SK-N-SH (cell line): ENCODE measurements around the gene GATB. TPM values are rescaled to one million over a fixed set of nuclear protein-coding genes. Genes with fewer than 3 reads are reported as not detected.

ENCODE experiments used
- CTCF ChIA-PET: fragments of 300-600, 350-600 bp; formaldehyde crosslinking; extraction: SDS; loops from one replicate; lab custom pipeline; 2021; lab: Yijun Ruan, JAX
- POLR2A ChIA-PET: fragments of 350-600 bp; sonication (Branson Sonifier 250); formaldehyde crosslinking; extraction: SDS; loops from one replicate; lab custom pipeline; 2020; ENCODE audit warnings: antibody characterized with exemption, inconsistent platforms; lab: Yijun Ruan, JAX
- DNase-seq: peaks from one replicate; pipeline ENCODE4 v3.0.0; 2012
- H2AFZ ChIP-seq: fragments of 200-600 bp; sonication (generic); 2 replicates; pipeline ENCODE4 v1.8.1; 2016; ENCODE audit warnings: antibody characterized with exemption, mild to moderate bottlenecking, low read depth
- H3F3A ChIP-seq: fragments of 200-600 bp; sonication (generic); replicated peaks from 2 replicates; pipeline ENCODE3; 2016; ENCODE audit warnings: antibody characterized with exemption, mild to moderate bottlenecking; ENCODE audit not compliant: insufficient read depth
- H3K27ac ChIP-seq, 2 experiments: fragments of 200-500 bp in 1 of 2; fragments of 200-600 bp in 1 of 2; sonication (Bioruptor generic) in 1 of 2; sonication (generic), shearing (Covaris generic) in 1 of 2; 2 replicates each; pipeline versions ENCODE4 v1.5.1 to v1.6.1; 2014 to 2016; ENCODE audit warnings: low read depth in 2 of 2, inconsistent platforms in 1 of 2, low read length in 1 of 2, mild to moderate bottlenecking in 1 of 2, mixed read lengths in 1 of 2
- H3K27me3 ChIP-seq: fragments of 200-600 bp; sonication (generic), shearing (Covaris generic); 2 replicates; pipeline ENCODE4 v1.6.1; 2016; ENCODE audit warnings: mixed run types; ENCODE audit not compliant: insufficient read depth
- H3K36me3 ChIP-seq, 2 experiments: fragments of 200-500 bp in 1 of 2; fragments of 200-600 bp in 1 of 2; sonication (Bioruptor generic) in 1 of 2; sonication (generic) in 1 of 2; replicated peaks in 1 of 2; 2 replicates each; pipeline versions ENCODE3 to v1.5.1; 2014 to 2016; ENCODE audit warnings: low read length in 1 of 2, mild to moderate bottlenecking in 1 of 2; ENCODE audit not compliant: insufficient read depth in 2 of 2, control insufficient read depth in 1 of 2
- H3K4me1 ChIP-seq, 2 experiments: fragments of 200-500 bp in 1 of 2; fragments of 200-600 bp in 1 of 2; sonication (Bioruptor generic) in 1 of 2; sonication (generic), shearing (Covaris generic) in 1 of 2; 2 replicates each; pipeline versions ENCODE4 v1.5.1 to v1.6.1; 2014 to 2016; ENCODE audit warnings: low read depth in 1 of 2, low read length in 1 of 2, mixed run types in 1 of 2; ENCODE audit not compliant: insufficient read depth in 2 of 2, control insufficient read depth in 1 of 2
- H3K4me2 ChIP-seq: fragments of 200-600 bp; sonication (generic), shearing (Covaris generic); 2 replicates; pipeline ENCODE4 v1.6.1; 2017; ENCODE audit warnings: mixed run types
- H3K4me3 ChIP-seq, 2 experiments: fragments of 200-500 bp in 1 of 2; fragments of 200-600 bp in 1 of 2; sonication (Bioruptor generic) in 1 of 2; sonication (generic), shearing (Covaris generic) in 1 of 2; 2 replicates each; pipeline versions ENCODE4 v1.5.1 to v1.8.1; 2014 to 2016; ENCODE audit warnings: low read depth in 2 of 2, inconsistent platforms in 1 of 2, low read length in 1 of 2, mild to moderate bottlenecking in 1 of 2, mixed read lengths in 1 of 2, moderate library complexity in 1 of 2
- H3K79me2 ChIP-seq: fragments of 200-600 bp; sonication (generic); 2 replicates; pipeline ENCODE4 v1.8.1; 2017; ENCODE audit warnings: mild to moderate bottlenecking; ENCODE audit not compliant: insufficient read depth
- H3K9ac ChIP-seq: fragments of 200-600 bp; sonication (generic); 2 replicates; pipeline ENCODE4 v1.6.1; 2017; ENCODE audit warnings: mixed run types
- H3K9me2 ChIP-seq: fragments of 200-600 bp; sonication (generic); 2 replicates; pipeline ENCODE4 v1.6.1; 2017; ENCODE audit warnings: mixed run types
- H3K9me3 ChIP-seq: fragments of 200-600 bp; sonication (generic); 2 replicates; pipeline ENCODE4 v1.6.1; 2017; ENCODE audit warnings: mixed run types, mild to moderate bottlenecking, moderate library complexity
- H4K20me1 ChIP-seq: fragments of 200-600 bp; sonication (generic); 2 replicates; pipeline ENCODE4 v1.6.1; 2017; ENCODE audit warnings: mild to moderate bottlenecking, mixed run types; ENCODE audit not compliant: insufficient read depth
- ELF1 ChIP-seq: IDR thresholded peaks from 2 replicates; pipeline ENCODE4 v1.4.0; 2012
- EP300 ChIP-seq, 2 experiments: IDR thresholded peaks; 2 replicates each; pipeline versions ENCODE4 v1.4.0 to v1.6.1; 2012; ENCODE audit warnings: borderline replicate concordance in 1 of 2, low read depth in 1 of 2, low read length in 1 of 2
- EZH2phosphoT487 ChIP-seq: fragments of 200-600 bp; sonication (generic); IDR thresholded peaks from 2 replicates; pipeline ENCODE4 v1.6.1; 2017; ENCODE audit warnings: low read depth, mixed run types, mild to moderate bottlenecking, antibody characterized with exemption, moderate library complexity, borderline replicate concordance
- FOXJ3 ChIP-seq: sonication (generic); formaldehyde crosslinking; IDR thresholded peaks from 2 replicates; pipeline ENCODE4 v1.5.1; 2020; ENCODE audit warnings: mild to moderate bottlenecking, missing genetic modification reagents
- FOXM1 ChIP-seq: IDR thresholded peaks from 2 replicates; pipeline ENCODE4 v1.4.0; 2012; ENCODE audit warnings: low read depth, mild to moderate bottlenecking
- GATA2 ChIP-seq: sonication (generic); formaldehyde crosslinking; IDR thresholded peaks from 2 replicates; pipeline ENCODE4 v1.5.0; 2020; ENCODE audit warnings: mild to moderate bottlenecking, missing genetic modification reagents
- MEF2A ChIP-seq: IDR thresholded peaks from 2 replicates; pipeline ENCODE4 v1.4.0; 2012; ENCODE audit warnings: low read depth, borderline replicate concordance
- MXI1 ChIP-seq: IDR thresholded peaks from 2 replicates; pipeline ENCODE4 v1.6.1; 2012; ENCODE audit warnings: mild to moderate bottlenecking, low read depth, low read length, improper control_type of control experiment
- NRF1 ChIP-seq: IDR thresholded peaks from 2 replicates; pipeline ENCODE4 v1.6.1; 2012; ENCODE audit warnings: low read depth, mild to moderate bottlenecking, low read length
- POLR2AphosphoS5 ChIP-seq: IDR thresholded peaks from 2 replicates; pipeline ENCODE4 v1.6.1; 2012; ENCODE audit warnings: low read depth, low read length
- RAD21 ChIP-seq: IDR thresholded peaks from 2 replicates; pipeline ENCODE4 v1.6.1; 2012; ENCODE audit warnings: mild to moderate bottlenecking, low read length
- RCOR1 ChIP-seq: fragments of 150-350 bp; IDR thresholded peaks from 2 replicates; pipeline ENCODE4 v1.6.1; 2017; ENCODE audit warnings: antibody characterized with exemption, low read length
- RFX5 ChIP-seq: IDR thresholded peaks from 2 replicates; pipeline ENCODE4 v1.6.1; 2012; ENCODE audit warnings: mild to moderate bottlenecking, improper control_type of control experiment, low read length
- RXRA ChIP-seq: IDR thresholded peaks from 2 replicates; pipeline ENCODE4 v1.4.0; 2012; ENCODE audit warnings: low read depth, mild to moderate bottlenecking, borderline replicate concordance
- SIN3A ChIP-seq: IDR thresholded peaks from 2 replicates; pipeline ENCODE4 v1.6.1; 2012; ENCODE audit warnings: low read depth, mild to moderate bottlenecking, low read length, moderate library complexity, borderline replicate concordance
- SMC3 ChIP-seq: IDR thresholded peaks from 2 replicates; pipeline ENCODE4 v1.6.1; 2012; ENCODE audit warnings: low read depth, low read length, improper control_type of control experiment
- TAF1 ChIP-seq: IDR thresholded peaks from 2 replicates; pipeline ENCODE4 v1.6.1; 2012; ENCODE audit warnings: low read depth, mild to moderate bottlenecking, low read length, moderate library complexity, borderline replicate concordance
- TEAD4 ChIP-seq: IDR thresholded peaks from 2 replicates; pipeline ENCODE4 v1.4.0; 2012; ENCODE audit warnings: mild to moderate bottlenecking, borderline replicate concordance; ENCODE audit not compliant: insufficient read depth
- YY1 ChIP-seq: IDR thresholded peaks from 2 replicates; pipeline ENCODE4 v1.4.0; 2012; ENCODE audit warnings: low read depth, mild to moderate bottlenecking
- WGBS: methylation state at CpG from one replicate; pipeline ENCODE4 v1.1.6; 2017; ENCODE audit warnings: low lambda C conversion rate; 5-methylcytosine and 5-hydroxymethylcytosine counted together
- polyA plus RNA-seq, 3 experiments: library from polyadenylated mRNA; depleted of rRNA; stranded (reverse); fragments of >200 nt; gene quantifications; 2 replicates each; pipeline ENCODE4 v1.2.3, GENCODE V29; 2012
- TF ChIP-seq, protein P1 (sequence below): fragments of 200-600 bp; sonication (generic); IDR thresholded peaks from 2 replicates; pipeline ENCODE4 v1.6.1; 2017; ENCODE audit warnings: antibody characterized with exemption, mild to moderate bottlenecking, moderate library complexity
- TF ChIP-seq, protein P2 (sequence below): IDR thresholded peaks from 2 replicates; pipeline ENCODE4 v1.4.0; 2012; ENCODE audit warnings: low read depth, borderline replicate concordance
- TF ChIP-seq, protein P3 (sequence below): fragments of 150-350 bp; IDR thresholded peaks from 2 replicates; pipeline ENCODE4 v1.6.1; 2016; ENCODE audit warnings: mild to moderate bottlenecking, low read depth, low read length

GATB gene
- polyA plus RNA-seq, 1 of the 3 experiments (the other 2 are of a cell fraction): 28.1 TPM

DNA sequence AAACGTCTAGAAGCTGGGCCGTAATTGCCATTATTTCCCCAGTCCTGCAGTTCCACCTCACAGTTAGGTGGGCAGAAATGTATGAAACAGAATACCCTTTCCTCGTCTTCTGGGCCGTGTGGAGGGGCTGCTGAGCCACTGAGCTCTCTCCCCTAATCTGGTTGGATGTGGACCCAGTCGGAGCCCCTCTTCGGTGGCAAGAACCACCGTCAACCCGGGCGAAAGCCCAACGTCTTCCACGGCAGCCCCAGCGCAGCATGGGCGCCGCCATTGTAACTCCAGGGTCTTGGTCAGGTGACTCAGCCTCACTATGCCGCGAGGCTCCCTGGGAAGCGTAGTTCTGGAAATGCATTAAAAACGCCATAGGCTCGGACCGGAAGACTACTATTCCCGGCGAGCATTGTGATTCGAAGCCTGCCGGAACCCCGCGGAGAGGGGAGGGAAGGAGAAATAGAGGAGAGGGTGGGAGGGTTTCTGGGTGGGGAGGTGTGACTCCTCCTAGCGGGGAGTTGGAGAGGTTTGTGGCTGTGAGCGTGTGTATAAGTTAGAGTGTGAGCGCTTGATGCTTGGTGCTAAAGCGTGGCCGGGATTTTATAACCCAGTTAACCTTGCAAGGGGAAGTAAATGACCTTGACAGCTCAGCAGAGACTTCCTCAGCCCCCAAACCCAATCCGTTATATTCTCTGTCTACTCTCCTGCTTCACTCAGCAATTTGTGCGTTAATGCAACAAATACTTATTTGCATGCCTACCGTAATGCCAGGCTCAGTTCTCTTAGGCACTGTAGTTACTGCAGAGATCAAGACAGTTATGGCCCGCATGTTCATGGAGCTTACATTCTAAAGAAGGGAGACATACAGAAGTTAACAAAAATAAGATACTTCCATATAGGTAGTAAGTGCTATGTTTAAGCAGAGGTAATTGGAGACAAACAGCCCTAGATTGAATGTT, at the start of gene GATB (continued):
- TF ChIP-seq EZH2phosphoT487 (no peak), MXI1 (peak; percentile 96), RXRA (no peak), FOXM1 (no peak), POLR2AphosphoS5 (peak; percentile 75), YY1 (peak; percentile 99), GATA2 (CRISPR knock-in tag) (no peak), RCOR1 (peak; percentile 39; the same call in 1 of the 2 replicates), FOXJ3 (CRISPR knock-in tag) (no peak), TEAD4 (no peak), NRF1 (no peak)
- TF ChIP-seq, protein P1, sequence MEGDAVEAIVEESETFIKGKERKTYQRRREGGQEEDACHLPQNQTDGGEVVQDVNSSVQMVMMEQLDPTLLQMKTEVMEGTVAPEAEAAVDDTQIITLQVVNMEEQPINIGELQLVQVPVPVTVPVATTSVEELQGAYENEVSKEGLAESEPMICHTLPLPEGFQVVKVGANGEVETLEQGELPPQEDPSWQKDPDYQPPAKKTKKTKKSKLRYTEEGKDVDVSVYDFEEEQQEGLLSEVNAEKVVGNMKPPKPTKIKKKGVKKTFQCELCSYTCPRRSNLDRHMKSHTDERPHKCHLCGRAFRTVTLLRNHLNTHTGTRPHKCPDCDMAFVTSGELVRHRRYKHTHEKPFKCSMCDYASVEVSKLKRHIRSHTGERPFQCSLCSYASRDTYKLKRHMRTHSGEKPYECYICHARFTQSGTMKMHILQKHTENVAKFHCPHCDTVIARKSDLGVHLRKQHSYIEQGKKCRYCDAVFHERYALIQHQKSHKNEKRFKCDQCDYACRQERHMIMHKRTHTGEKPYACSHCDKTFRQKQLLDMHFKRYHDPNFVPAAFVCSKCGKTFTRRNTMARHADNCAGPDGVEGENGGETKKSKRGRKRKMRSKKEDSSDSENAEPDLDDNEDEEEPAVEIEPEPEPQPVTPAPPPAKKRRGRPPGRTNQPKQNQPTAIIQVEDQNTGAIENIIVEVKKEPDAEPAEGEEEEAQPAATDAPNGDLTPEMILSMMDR: peak; percentile 51
- TF ChIP-seq, protein P2, sequence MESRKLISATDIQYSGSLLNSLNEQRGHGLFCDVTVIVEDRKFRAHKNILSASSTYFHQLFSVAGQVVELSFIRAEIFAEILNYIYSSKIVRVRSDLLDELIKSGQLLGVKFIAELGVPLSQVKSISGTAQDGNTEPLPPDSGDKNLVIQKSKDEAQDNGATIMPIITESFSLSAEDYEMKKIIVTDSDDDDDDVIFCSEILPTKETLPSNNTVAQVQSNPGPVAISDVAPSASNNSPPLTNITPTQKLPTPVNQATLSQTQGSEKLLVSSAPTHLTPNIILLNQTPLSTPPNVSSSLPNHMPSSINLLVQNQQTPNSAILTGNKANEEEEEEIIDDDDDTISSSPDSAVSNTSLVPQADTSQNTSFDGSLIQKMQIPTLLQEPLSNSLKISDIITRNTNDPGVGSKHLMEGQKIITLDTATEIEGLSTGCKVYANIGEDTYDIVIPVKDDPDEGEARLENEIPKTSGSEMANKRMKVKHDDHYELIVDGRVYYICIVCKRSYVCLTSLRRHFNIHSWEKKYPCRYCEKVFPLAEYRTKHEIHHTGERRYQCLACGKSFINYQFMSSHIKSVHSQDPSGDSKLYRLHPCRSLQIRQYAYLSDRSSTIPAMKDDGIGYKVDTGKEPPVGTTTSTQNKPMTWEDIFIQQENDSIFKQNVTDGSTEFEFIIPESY: no peak

DNA sequence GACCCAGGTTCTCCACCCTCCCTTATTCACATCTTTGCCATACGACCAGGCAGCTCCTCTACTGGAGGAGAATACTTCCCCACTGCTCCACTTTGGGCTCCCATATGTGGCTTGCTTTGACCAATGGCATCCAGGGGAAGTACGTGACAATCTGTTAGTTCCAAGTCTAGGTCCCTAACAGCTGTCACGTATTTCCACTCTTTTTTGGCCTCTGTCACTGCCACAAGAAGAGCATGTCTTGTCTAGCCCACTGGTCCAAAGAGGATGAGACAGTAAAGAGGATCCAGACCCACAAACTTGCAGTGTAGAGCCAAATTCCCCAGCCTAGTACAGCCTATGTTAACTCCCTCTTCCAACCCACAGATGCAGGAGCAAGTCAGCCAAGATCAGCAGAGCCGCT, 49.7 kb upstream of the GATB start:
- no peaks in the 10 kb centered on the region for H3K36me3 ChIP-seq
- no peaks in the 10 kb centered on the region for H4K20me1 ChIP-seq
- H3K9me2 ChIP-seq: no peaks in the 10 kb centered on the region
- WGBS: 49% methylated on average over 4 of the region's 4 CpGs
- H3K9me3 ChIP-seq: no peaks in the 10 kb centered on the region
- no peak overlapping the region for H3K27ac ChIP-seq
- peaks cover 4 to 9% of the 10 kb centered on the region in 2 experiments; a peak in 2 of 4 replicates for H3K4me1 ChIP-seq
- no peaks in the 10 kb centered on the region for H3F3A ChIP-seq
- no peak overlapping the region for H2AFZ ChIP-seq
- no peaks in the 10 kb centered on the region for H3K27me3 ChIP-seq
- H3K9ac ChIP-seq: no peak overlapping the region
- no peak overlapping the region for H3K4me2 ChIP-seq
- TF ChIP-seq NRF1 (no peak), FOXM1 (no peak), MEF2A (no peak), TAF1 (no peak), MXI1 (no peak), SIN3A (no peak), EZH2phosphoT487 (no peak), EP300 (IDR thresholded peaks at IDR 0.05; ENCODE audit: borderline replicate concordance in 1 of 2, low read depth in 1 of 2, low read length in 1 of 2) (no peak), RFX5 (no peak), SMC3 (no peak), ELF1 (no peak), RAD21 (no peak), RCOR1 (no peak)
- TF ChIP-seq, protein P2: no peak
- TF ChIP-seq, protein P3, sequence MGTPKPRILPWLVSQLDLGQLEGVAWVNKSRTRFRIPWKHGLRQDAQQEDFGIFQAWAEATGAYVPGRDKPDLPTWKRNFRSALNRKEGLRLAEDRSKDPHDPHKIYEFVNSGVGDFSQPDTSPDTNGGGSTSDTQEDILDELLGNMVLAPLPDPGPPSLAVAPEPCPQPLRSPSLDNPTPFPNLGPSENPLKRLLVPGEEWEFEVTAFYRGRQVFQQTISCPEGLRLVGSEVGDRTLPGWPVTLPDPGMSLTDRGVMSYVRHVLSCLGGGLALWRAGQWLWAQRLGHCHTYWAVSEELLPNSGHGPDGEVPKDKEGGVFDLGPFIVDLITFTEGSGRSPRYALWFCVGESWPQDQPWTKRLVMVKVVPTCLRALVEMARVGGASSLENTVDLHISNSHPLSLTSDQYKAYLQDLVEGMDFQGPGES: no peak
- H3K4me3 ChIP-seq: no peak overlapping the region
- no peaks in the 10 kb centered on the region for H3K79me2 ChIP-seq
- CTCF ChIA-PET: interaction anchor here (0.9 to 1.8 kb wide), 2 partner anchors 9 kb away, joined by 4 to 14 read pairs; no protein-coding TSS in a partner anchor
- no peak for DNase-seq
- POLR2A ChIA-PET: no interaction called here
